HepG2 (cell line): ENCODE results near the gene CAMTA2. TPM values are rescaled to one million over a fixed set of nuclear protein-coding genes. Genes with fewer than 3 reads are reported as not detected.
A peak's percentile ranks its signal among the peaks of the same experiment; 100 is the strongest.

Experiments
- ARNT ChIP-seq: fragments of 450-650 bp; IDR thresholded peaks from 2 replicates; pipeline ENCODE4 v1.6.1; 2017
- HOMEZ ChIP-seq: IDR thresholded peaks from 2 replicates; pipeline ENCODE4 v1.6.1; 2016; ENCODE audit warnings: low read depth
- MNT ChIP-seq: fragments of 450-650 bp; IDR thresholded peaks from 2 replicates; pipeline ENCODE4 v1.6.1; 2016
- NFYC ChIP-seq: IDR thresholded peaks from 2 replicates; pipeline ENCODE4 v1.6.1; 2016; ENCODE audit warnings: missing genetic modification reagents, missing compliant biosample characterization
- RARA ChIP-seq: IDR thresholded peaks from 2 replicates; pipeline ENCODE4 v1.6.1; 2016; ENCODE audit warnings: missing genetic modification reagents, missing compliant biosample characterization
- ZBTB8A ChIP-seq: sonication (generic); formaldehyde crosslinking; IDR thresholded peaks from 2 replicates; pipeline ENCODE4 v1.4.0; 2020; ENCODE audit warnings: mild to moderate bottlenecking, low read depth, missing genetic modification reagents, borderline replicate concordance
- ZNF512 ChIP-seq: sonication (generic); formaldehyde crosslinking; IDR thresholded peaks from 2 replicates; pipeline ENCODE4 v1.4.0; 2020; ENCODE audit warnings: mild to moderate bottlenecking, missing genetic modification reagents
- ZNF556 ChIP-seq: sonication (generic); formaldehyde crosslinking; IDR thresholded peaks from 2 replicates; pipeline ENCODE4 v1.4.0; 2020; ENCODE audit warnings: mild to moderate bottlenecking, missing genetic modification reagents, borderline replicate concordance
- ZNF678 ChIP-seq: sonication (generic); formaldehyde crosslinking; IDR thresholded peaks from 2 replicates; pipeline ENCODE4 v1.4.0; 2020; ENCODE audit warnings: mild to moderate bottlenecking, missing genetic modification reagents
- ZNF772 ChIP-seq: sonication (generic); formaldehyde crosslinking; IDR thresholded peaks from 2 replicates; pipeline ENCODE4 v1.5.0; 2020; ENCODE audit warnings: mild to moderate bottlenecking, missing genetic modification reagents
- ZNF800 ChIP-seq: sonication (generic); formaldehyde crosslinking; IDR thresholded peaks from 2 replicates; pipeline ENCODE4 v1.4.0; 2020; ENCODE audit warnings: missing genetic modification reagents
- ZNF878 ChIP-seq: sonication (generic); formaldehyde crosslinking; IDR thresholded peaks from 2 replicates; pipeline ENCODE4 v1.8.1; 2023; ENCODE audit warnings: mild to moderate bottlenecking, missing genetic modification reagents, moderate library complexity
- polyA plus RNA-seq, 8 experiments: library from polyadenylated mRNA; depleted of rRNA in 3 of 8; stranded (reverse) in 7 of 8; unstranded in 1 of 8; fragments of >200 nt; fragmentation: Illumina TruSeq in 4 of 8; extraction: Trizol in 4 of 8; gene quantifications; 2 replicates each; pipeline versions ENCODE4 v1.2.1 to v1.2.3, GENCODE V29; 2011 to 2016; ENCODE audit warnings: low read depth in 4 of 8, missing spikeins in 1 of 8, mixed read lengths in 1 of 8; ENCODE audit not compliant: insufficient read depth in 1 of 8
- total RNA-seq, 5 experiments: library from RNA; depleted of rRNA; stranded (reverse); fragments of >200 nt; fragmentation: Illumina TruSeq; extraction: Trizol; gene quantifications; 2 replicates each; pipeline ENCODE4 v1.2.3, GENCODE V29; 2016; ENCODE audit warnings: low read depth in 1 of 5
- TF ChIP-seq, protein P1 (sequence below): sonication (generic); formaldehyde crosslinking; IDR thresholded peaks from 2 replicates; pipeline ENCODE4 v1.8.0; 2022; ENCODE audit warnings: missing genetic modification reagents, mild to moderate bottlenecking, borderline replicate concordance
- TF ChIP-seq, protein P2 (sequence below): sonication (generic); formaldehyde crosslinking; conservative IDR thresholded peaks from 2 replicates; pipeline ENCODE4 v1.8.1; 2023; ENCODE audit warnings: missing genetic modification reagents

The CAMTA2 gene
- total and polyA plus RNA-seq, 2 of the 13 experiments (the other 11 are each of a cell fraction or from before 2014, with no cell fraction given) = 4.1 to 7.1 TPM

GRCh38 chr17:4948166-4948930, 39.1 kb downstream of the CAMTA2 start, which contains the start of gene PFN1 (continued):
- no peak for TF ChIP-seq ZNF800
- TF ChIP-seq, protein P1, sequence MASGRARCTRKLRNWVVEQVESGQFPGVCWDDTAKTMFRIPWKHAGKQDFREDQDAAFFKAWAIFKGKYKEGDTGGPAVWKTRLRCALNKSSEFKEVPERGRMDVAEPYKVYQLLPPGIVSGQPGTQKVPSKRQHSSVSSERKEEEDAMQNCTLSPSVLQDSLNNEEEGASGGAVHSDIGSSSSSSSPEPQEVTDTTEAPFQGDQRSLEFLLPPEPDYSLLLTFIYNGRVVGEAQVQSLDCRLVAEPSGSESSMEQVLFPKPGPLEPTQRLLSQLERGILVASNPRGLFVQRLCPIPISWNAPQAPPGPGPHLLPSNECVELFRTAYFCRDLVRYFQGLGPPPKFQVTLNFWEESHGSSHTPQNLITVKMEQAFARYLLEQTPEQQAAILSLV (CRISPR knock-in tag) = 0 out of 2 replicates have a peak, but pooled peaks have one; percentile 34
- no peak; the same call in none of the 2 replicates for TF ChIP-seq RARA (CRISPR knock-in tag)
- TF ChIP-seq HOMEZ (CRISPR knock-in tag) = no peak
- no peak for TF ChIP-seq ZNF878
- peak; percentile 83 for TF ChIP-seq ZNF556
- no peak for TF ChIP-seq NFYC (CRISPR knock-in tag)
- no peak for TF ChIP-seq ARNT
- no peak for TF ChIP-seq MNT
- TF ChIP-seq ZNF512 (CRISPR knock-in tag) = peak; percentile 4; the same call in 1 of the 2 replicates
- TF ChIP-seq ZNF678 = no peak
- TF ChIP-seq ZNF772 = peak; percentile 74; the same call in 1 of the 2 replicates
- TF ChIP-seq ZBTB8A (CRISPR knock-in tag) = no peak
- TF ChIP-seq, protein P2, sequence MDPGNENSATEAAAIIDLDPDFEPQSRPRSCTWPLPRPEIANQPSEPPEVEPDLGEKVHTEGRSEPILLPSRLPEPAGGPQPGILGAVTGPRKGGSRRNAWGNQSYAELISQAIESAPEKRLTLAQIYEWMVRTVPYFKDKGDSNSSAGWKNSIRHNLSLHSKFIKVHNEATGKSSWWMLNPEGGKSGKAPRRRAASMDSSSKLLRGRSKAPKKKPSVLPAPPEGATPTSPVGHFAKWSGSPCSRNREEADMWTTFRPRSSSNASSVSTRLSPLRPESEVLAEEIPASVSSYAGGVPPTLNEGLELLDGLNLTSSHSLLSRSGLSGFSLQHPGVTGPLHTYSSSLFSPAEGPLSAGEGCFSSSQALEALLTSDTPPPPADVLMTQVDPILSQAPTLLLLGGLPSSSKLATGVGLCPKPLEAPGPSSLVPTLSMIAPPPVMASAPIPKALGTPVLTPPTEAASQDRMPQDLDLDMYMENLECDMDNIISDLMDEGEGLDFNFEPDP (CRISPR knock-in tag) = no peak
